ENCODE data around the gene SMARCB1. TPM values are rescaled to one million over a fixed set of nuclear protein-coding genes. Genes with fewer than 3 reads are reported as not detected.

SMARCB1 gene
- total RNA-seq, 1 donor from 2014 or later: 82.7 TPM

- intact Hi-C loops (cut with micrococcal nuclease): no loop called here
Observed at GRCh38 chr22:23760056-23760455, 26.7 kb upstream of the SMARCB1 start.

DNA sequence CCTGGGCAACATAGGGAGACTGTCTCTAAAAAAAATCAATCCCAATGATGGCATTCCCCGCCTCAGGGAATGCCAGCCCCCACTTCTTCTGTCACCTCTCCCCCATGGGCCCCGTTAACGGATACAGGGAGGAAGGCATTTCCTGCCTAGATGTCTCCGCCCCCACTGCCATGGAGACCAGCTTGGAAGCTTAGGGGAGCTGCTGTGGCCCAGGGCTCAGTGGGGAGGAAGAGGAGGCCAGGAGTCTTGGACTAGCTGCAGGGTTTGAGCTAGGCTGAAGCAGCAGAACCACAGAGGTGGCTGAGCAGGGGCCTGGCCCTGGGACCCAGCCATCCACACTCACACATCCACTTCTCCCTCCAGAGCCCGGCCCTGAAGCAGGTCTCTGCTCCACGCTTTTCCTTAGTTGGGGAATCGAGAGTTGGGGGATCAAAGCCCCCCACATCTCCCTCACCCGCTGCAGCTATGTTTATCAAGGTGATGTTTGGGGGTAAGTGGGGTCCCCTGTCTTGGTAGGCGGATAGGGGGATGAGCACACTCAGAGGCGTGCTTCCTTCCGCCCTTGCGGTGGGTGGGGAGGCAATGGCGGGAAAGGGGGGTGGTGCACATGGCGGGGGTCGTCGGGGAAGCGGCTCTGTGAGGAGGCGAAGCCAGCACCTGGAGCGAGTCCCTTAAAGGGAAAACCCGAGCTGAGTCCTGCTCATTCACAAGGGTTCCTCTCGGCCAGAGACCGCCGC is 23.8 kb upstream of the SMARCB1 start, which contains the start of gene C22orf15:
C22orf15 (plus strand) TSS at position 149 of the 737 bp plus-strand sequence; CDS start at position 466, 317 bp downstream.
- intact Hi-C loops (cut with micrococcal nuclease): no loop called here

GRCh38 chr22:23763579-23763945 is 23.2 kb upstream of the SMARCB1 start:
- intact Hi-C loops (cut with micrococcal nuclease): no loop called here

- intact Hi-C loops (cut with micrococcal nuclease): no loop called here
Observed at GRCh38 chr22:23763954-23764353, 22.8 kb upstream of the SMARCB1 start.

DNA sequence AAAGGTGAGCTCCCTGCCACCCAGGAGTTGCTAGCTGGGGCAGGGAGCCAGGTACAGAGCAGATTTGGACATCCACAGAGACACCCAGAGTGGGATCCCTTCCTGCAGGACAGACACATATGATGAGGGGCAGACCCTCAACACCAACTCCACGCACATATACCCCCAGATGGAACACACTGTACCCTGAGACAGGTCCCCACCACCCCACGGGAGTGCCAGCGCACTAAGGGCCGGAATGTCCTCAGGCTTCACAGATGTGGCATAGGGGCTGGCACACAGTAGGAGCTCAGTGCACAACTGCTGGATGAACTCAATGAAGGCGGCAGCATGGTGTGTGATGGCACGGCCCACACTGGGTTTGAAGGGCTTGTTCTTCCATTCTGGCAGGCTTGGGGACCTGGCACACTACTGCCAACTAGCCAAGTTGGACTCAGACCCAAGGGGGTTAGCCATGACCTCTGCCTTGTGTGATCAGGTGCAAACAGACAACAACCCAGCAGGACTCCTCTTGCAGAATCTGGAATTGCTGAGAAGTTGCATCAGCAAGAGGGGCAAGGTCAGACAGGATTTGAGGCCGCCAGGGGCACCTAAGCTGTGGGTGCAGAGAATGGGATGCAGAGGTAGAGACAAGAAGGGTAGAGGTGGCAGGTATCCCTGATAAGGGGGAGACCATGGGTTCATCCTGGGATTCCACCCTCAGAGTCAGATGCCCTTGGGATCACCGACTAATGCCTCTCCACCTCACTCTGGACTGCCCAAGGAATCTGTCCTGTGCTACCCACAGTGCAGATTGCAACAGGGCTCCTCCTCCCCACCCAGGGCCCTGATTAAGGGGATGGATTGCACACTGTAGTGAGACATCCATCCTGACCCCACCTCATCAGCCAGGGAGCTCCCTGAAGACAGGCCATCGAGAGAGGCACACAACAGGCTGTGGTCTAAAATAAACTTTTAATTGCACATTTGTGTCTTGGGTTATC is 21.6 kb upstream of the SMARCB1 start:
- intact Hi-C loops (cut with micrococcal nuclease): no loop called here

GRCh38 chr22:23767303-23767672 is 19.5 kb upstream of the SMARCB1 start:
- intact Hi-C loops (cut with micrococcal nuclease): no loop called here

DNA sequence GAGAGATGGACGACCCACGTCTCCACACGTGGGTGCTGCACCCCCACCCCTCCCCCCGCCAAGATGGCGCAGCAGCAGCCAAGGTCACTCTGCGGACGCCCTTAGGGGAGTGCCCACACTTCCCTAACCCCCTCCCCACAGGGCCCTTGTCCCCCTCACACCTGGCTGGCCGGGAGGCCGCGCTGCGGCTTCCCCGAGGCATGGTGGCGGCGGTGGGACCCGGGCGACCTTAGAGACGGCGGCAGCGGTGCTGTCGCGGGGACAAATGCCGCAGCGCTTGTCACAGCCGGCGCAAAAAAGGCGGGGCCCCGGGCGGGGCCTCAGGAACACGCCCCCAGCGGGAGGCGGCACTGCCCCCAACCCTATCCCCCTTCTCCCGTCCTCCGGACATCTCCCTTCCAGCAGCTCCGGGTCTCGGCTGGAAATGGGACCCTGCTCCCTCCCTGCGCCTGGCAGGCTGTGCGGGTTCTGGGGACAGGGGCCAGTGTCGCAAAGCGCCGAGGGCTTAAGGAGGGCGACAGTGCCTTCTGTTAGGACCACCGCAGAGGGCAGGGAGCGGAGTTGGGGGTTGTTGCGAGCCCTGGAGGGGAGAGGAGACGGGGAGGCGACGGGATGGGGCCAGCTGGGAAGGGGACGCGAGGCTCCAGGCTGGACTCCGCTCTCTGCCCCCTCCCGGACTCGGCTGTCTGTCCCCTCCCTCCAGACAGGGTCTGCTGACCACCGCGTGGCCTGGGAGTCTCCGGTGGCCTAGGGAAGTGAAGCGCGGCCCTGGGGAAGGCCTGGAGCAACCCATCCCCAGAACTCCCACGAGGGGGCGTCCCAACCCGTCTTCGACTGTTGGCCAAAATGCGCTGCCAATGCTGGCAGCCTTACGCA is 18.9 kb upstream of the SMARCB1 start, which contains the start of gene CHCHD10:
CHCHD10 (minus strand) TSS at position 300 of the 876 bp plus-strand sequence; CDS start at position 202, 98 bp downstream.
- intact Hi-C loops (cut with micrococcal nuclease): loop anchor here (1.0 kb wide), 1 partner anchor 19 kb away; no protein-coding TSS in a partner anchor

DNA sequence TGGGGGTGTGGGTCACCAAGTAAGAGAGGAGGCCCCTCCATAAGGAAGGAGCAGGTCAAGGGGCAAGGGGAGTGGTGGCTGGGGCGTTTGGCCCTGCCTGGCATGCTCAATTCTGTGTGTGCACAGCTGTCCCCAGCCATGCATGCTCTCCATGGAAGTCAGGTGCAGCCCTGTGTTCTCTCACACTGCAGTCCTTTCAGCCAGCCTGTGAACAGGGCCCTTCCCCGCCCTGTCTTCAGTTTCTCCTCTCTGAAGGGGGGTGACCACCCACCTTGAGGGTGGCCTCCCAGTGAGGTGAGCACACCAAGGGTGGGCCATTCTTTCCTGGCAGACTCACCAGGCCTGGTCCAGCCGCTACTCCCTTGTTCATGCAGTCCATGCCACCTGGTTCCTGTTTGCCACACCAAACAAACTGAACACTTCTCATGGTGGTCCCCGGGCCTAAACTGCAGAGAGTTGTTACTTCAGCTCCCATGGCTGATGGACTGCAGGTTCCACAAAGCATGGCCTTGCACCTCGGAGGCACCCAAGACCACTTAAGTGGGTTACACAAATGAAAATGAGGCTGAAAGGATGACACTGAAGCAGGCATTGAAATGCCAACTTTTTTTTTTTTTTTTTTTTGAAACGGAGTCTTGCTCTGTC is 17.3 kb upstream of the SMARCB1 start:
- intact Hi-C loops (cut with micrococcal nuclease): no loop called here

DNA sequence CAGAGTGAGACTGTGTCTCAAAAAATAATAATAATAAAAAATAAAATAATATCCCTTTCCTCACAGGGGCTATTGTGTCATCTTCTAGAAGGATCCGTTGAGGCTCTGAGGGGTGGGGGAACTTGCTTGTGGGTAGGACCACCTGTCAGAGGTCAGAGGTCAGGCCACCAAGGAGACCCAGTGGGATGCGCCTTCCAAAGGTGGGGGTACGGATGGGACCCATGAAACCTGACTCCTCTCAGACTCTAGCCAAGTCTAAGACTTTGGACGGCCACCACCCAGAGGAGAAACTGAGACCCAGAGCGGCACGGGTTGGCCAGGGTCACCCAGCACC is 14.5 kb upstream of the SMARCB1 start:
- intact Hi-C loops (cut with micrococcal nuclease): loop anchor here (1.0 kb wide), 1 partner anchor 14 kb away; the partner anchor contains the start of gene SMARCB1

- intact Hi-C loops (cut with micrococcal nuclease): loop anchor here (1.0 kb wide), 1 partner anchor 13 kb away; the partner anchor contains the start of gene SMARCB1
Observed at GRCh38 chr22:23772649-23773473, 13.9 kb upstream of the SMARCB1 start, which contains the start of gene MMP11. Gene MMP11 (plus strand): TSS chr22:23772849. CDS start chr22:23772871, 22 bp downstream.

DNA sequence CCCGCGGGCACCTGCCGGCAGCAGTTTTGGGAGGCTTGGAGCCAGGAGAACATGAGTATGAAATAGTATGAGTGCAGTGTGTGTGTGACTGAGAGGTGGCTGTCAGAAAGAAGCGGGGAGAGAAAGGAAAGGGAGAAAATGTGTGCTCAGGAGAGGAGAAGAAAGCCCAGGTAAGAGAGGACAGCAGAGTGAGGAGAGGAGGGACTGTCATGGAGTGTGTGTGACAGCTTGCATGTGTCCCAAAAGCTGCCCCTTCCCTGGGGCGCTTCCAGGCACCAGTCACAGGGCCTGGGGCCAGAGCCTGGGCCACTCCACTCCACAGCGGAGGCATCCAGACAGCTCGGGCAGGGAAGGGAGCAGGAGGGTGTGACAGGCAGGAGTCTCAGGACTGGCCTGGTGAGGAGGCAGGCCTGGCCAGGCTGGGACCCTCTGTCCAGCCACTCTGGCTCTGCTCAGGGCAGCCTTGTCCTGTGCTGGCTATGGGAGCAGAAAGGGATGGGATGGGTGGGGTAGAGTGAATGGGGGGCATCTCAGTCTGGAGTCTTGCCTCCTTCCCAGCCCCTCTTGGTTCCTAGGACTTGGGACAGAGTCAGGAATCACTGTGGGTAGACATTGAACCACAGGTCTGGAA is 13.2 kb upstream of the SMARCB1 start:
- intact Hi-C loops (cut with micrococcal nuclease): no loop called here

DNA sequence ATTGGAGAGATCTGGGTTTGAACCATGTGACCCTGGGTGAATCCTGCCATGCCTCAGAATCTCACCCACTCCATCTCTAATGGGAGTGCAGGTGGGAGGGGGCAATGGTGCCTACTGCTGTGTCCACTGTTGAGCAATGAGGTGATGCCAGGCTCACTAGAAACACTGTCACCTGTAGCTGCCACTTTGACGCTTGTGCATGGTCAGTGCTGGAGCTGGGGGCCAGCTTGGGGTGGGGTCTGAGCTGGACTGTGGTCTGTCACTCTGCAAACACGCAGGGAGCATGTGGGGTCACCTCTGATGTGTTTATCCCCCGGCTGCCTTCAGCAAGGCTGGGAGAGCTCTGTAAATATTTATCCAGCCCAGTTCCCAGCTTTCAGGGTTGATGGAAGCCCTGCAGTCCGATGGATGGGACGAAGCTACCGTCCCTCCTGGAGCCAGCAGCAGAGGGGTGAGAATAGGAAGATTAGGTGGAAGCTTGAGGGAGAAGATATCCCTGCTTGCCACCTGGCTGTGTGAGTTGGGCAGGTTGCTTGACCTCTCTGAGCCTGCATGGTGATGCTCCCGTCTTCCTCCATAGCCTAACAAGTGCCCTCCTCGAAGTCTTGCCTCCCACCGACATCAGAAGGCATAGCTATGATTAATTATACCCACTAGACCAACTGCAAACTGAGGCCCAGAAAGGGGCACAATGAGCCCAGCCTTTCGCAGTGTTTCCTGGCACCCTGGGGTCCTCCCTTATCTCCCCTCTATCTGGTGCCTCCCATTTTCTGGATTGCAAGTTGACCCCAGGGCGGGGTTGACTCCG is 12.4 kb upstream of the SMARCB1 start:
- intact Hi-C loops (cut with micrococcal nuclease): no loop called here

GRCh38 chr22:23774922-23775436 is 11.8 kb upstream of the SMARCB1 start:
- intact Hi-C loops (cut with micrococcal nuclease): no loop called here

DNA sequence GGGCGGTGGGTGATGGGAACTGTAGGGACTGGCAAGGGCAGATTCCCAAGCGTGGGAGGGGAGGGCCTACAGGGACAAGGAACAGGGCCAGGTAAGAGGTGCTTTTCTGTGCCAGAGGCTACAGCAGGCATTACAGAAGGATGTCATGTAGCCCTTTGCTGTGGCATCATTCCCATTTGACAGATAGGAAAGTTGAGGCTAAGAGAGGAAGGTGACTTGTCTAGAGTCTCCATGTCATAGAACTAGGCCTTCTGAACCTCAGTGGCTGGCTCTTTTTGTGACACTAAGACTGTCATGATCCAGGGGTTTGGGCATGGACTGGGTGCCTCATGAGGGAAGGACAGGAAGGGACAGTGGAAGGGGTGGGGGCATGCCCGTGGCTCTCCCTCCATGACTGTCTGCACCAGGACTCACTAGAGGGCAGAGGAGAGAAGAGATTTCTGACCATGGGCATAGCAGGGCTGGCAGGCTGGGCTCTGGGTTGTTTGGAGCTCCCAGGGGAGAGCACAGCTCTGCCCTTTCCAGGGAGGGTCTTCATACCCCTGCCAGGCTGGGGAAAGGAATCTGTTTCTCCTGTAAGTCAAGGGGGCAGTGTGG is 10.9 kb upstream of the SMARCB1 start:
- intact Hi-C loops (cut with micrococcal nuclease): no loop called here

- intact Hi-C loops (cut with micrococcal nuclease): no loop called here
Observed at GRCh38 chr22:23777776-23778576, 8.8 kb upstream of the SMARCB1 start.

DNA sequence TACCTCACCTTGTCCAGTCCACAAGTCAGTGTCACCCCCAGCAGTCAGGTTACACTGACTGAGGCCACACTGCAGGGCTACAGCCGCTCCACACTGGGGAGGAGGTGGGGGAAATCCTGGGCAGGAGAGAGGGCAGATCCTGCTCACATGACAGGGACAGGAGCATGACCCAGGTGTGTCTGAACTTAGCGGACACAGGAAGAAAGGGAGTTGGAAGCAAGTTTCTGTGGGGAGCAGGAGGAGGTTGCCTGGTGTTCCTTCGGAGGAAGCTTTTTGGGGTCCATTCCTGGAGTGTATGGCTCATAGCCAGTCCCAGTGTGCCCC is 8.2 kb upstream of the SMARCB1 start:
- intact Hi-C loops (cut with micrococcal nuclease): no loop called here

DNA sequence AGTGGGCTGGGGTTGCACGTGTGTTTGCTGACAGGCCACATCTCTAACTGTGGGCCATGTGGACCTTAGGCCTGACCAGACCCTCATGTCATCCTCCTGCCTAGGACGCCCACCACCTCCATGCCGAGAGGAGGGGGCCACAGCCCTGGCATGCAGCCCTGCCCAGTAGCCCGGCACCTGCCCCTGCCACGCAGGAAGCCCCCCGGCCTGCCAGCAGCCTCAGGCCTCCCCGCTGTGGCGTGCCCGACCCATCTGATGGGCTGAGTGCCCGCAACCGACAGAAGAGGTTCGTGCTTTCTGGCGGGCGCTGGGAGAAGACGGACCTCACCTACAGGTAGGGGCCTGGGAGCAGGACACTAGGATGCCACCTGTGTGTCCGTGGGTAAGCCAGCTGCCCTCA is 7.7 kb upstream of the SMARCB1 start:
- intact Hi-C loops (cut with micrococcal nuclease): no loop called here
